HepG2 (cell line): Measurements from ENCODE around the gene RPL36. TPM values are rescaled to one million over a fixed set of nuclear protein-coding genes. Genes with fewer than 3 reads are reported as not detected.

ENCODE experiments used
- DPF2 ChIP-seq: sonication (generic); formaldehyde crosslinking; IDR thresholded peaks from 2 replicates; pipeline ENCODE4 v1.4.0; 2020; ENCODE audit warnings: mild to moderate bottlenecking, low read depth, missing genetic modification reagents, borderline replicate concordance
- EEA1 ChIP-seq: sonication (generic); formaldehyde crosslinking; IDR thresholded peaks from 2 replicates; pipeline ENCODE4 v1.5.1; 2020; ENCODE audit warnings: mild to moderate bottlenecking, missing genetic modification reagents, borderline replicate concordance
- RAD51 ChIP-seq: fragments of 450-650 bp; IDR thresholded peaks from 2 replicates; pipeline ENCODE4 v1.6.1; 2016; ENCODE audit warnings: borderline replicate concordance
- SAFB2 ChIP-seq: sonication (generic); formaldehyde crosslinking; IDR thresholded peaks from 2 replicates; pipeline ENCODE4 v1.5.1; 2020; ENCODE audit warnings: missing genetic modification reagents, low read depth, mild to moderate bottlenecking, borderline replicate concordance
- SIX4 ChIP-seq: sonication (generic); formaldehyde crosslinking; IDR thresholded peaks from 2 replicates; pipeline ENCODE4 v1.4.0; 2020; ENCODE audit warnings: missing genetic modification reagents
- TEAD2 ChIP-seq: sonication (generic); formaldehyde crosslinking; IDR thresholded peaks from 2 replicates; pipeline ENCODE4 v1.9.0; 2021; ENCODE audit warnings: missing genetic modification reagents
- ZBTB42 ChIP-seq: sonication (generic); formaldehyde crosslinking; IDR thresholded peaks from 2 replicates; pipeline ENCODE4 v1.5.0; 2020; ENCODE audit warnings: mild to moderate bottlenecking, missing genetic modification reagents
- ZFAT ChIP-seq: sonication (generic); formaldehyde crosslinking; conservative IDR thresholded peaks from 2 replicates; pipeline ENCODE4 v1.8.1; 2023; ENCODE audit warnings: missing genetic modification reagents, inconsistent platforms
- ZNF121 ChIP-seq: sonication (generic); formaldehyde crosslinking; IDR thresholded peaks from 2 replicates; pipeline ENCODE4 v1.5.0; 2020; ENCODE audit warnings: mild to moderate bottlenecking, missing genetic modification reagents
- ZNF224 ChIP-seq: sonication (generic); formaldehyde crosslinking; IDR thresholded peaks from 2 replicates; pipeline ENCODE4 v1.5.0; 2020; ENCODE audit warnings: mild to moderate bottlenecking, missing genetic modification reagents
- ZNF232 ChIP-seq: sonication (generic); formaldehyde crosslinking; IDR thresholded peaks from 2 replicates; pipeline ENCODE4 v1.4.0; 2020; ENCODE audit warnings: missing genetic modification reagents, borderline replicate concordance
- ZNF431 ChIP-seq: sonication (generic); formaldehyde crosslinking; IDR thresholded peaks from 2 replicates; pipeline ENCODE4 v1.9.0; 2022; ENCODE audit warnings: missing genetic modification reagents, low read depth, mild to moderate bottlenecking, borderline replicate concordance
- ZNF878 ChIP-seq: sonication (generic); formaldehyde crosslinking; IDR thresholded peaks from 2 replicates; pipeline ENCODE4 v1.8.1; 2023; ENCODE audit warnings: mild to moderate bottlenecking, missing genetic modification reagents, moderate library complexity
- polyA plus RNA-seq, 8 experiments: library from polyadenylated mRNA; depleted of rRNA in 3 of 8; stranded (reverse) in 7 of 8; unstranded in 1 of 8; fragments of >200 nt; fragmentation: Illumina TruSeq in 4 of 8; extraction: Trizol in 4 of 8; gene quantifications; 2 replicates each; pipeline versions ENCODE4 v1.2.1 to v1.2.3, GENCODE V29; 2011 to 2016; ENCODE audit warnings: low read depth in 4 of 8, missing spikeins in 1 of 8, mixed read lengths in 1 of 8; ENCODE audit not compliant: insufficient read depth in 1 of 8
- total RNA-seq, 5 experiments: library from RNA; depleted of rRNA; stranded (reverse); fragments of >200 nt; fragmentation: Illumina TruSeq; extraction: Trizol; gene quantifications; 2 replicates each; pipeline ENCODE4 v1.2.3, GENCODE V29; 2016; ENCODE audit warnings: low read depth in 1 of 5
- TF ChIP-seq, protein P1 (sequence below): sonication (generic); formaldehyde crosslinking; IDR thresholded peaks from 2 replicates; pipeline ENCODE4 v1.4.0; 2020; ENCODE audit warnings: missing genetic modification reagents, borderline replicate concordance
- TF ChIP-seq, protein P2 (sequence below): sonication (generic); formaldehyde crosslinking; IDR thresholded peaks from 2 replicates; pipeline ENCODE4 v1.4.0; 2020; ENCODE audit warnings: missing genetic modification reagents
- TF ChIP-seq, protein P3 (sequence below): sonication (generic); formaldehyde crosslinking; IDR thresholded peaks from 2 replicates; pipeline ENCODE4 v1.5.0; 2020; ENCODE audit warnings: mild to moderate bottlenecking, missing genetic modification reagents
- TF ChIP-seq, protein P4 (sequence below): fragments of 450-650 bp; IDR thresholded peaks from 2 replicates; pipeline ENCODE4 v1.6.1; 2017

Gene RPL36
- total and polyA plus RNA-seq, 2 of the 13 experiments (the other 11 are each of a cell fraction or from before 2014, with no cell fraction given), result 706 to 740 TPM

DNA sequence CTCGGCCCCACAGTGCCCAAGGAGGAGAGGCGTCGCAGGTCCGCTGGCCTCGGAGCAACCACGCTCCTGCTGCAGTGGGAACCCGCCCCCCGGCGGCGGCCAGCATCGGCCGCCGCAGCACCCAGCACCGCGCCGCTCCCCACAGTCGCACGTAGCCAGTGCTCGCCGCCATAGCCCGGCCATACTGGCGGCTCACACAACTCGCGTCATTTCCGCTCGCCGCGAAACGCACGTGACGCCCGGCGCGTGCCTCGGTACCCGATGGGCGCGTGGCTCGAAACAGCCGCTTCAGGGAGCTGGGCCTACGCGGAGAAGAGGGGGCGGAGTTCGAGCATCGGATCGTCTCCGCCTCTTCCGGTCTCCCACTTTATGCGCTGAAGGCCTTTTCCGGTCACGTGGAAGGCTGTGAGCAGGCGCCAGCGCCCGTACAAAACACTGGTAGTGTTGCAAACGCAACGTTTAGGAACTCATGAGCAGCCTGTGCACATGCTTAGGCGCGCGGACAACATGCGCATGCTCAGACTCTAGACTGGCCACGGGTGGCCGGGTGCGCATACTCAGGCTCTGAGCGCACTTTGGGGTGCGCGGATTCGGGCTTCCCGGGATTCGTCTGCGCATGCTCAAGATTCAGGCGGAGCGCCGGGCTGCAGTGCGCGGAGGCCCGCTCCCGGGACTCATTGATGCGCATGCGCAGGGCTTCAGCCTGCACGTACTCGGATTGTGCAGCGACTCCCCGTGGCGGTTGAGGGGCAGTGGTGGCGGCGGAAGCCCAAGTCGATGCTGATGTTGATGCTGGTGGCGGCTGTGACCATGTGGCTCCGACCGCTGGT, 30.1 kb downstream of the RPL36 start, which contains the start of the genes CATSPERD and LONP1 (continued):
- TF ChIP-seq, protein P1, sequence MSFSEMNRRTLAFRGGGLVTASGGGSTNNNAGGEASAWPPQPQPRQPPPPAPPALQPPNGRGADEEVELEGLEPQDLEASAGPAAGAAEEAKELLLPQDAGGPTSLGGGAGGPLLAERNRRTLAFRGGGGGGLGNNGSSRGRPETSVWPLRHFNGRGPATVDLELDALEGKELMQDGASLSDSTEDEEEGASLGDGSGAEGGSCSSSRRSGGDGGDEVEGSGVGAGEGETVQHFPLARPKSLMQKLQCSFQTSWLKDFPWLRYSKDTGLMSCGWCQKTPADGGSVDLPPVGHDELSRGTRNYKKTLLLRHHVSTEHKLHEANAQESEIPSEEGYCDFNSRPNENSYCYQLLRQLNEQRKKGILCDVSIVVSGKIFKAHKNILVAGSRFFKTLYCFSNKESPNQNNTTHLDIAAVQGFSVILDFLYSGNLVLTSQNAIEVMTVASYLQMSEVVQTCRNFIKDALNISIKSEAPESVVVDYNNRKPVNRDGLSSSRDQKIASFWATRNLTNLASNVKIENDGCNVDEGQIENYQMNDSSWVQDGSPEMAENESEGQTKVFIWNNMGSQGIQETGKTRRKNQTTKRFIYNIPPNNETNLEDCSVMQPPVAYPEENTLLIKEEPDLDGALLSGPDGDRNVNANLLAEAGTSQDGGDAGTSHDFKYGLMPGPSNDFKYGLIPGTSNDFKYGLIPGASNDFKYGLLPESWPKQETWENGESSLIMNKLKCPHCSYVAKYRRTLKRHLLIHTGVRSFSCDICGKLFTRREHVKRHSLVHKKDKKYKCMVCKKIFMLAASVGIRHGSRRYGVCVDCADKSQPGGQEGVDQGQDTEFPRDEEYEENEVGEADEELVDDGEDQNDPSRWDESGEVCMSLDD (CRISPR knock-in tag), result peak; percentile 33; the same call in 1 of the 2 replicates
- TF ChIP-seq EEA1 (CRISPR knock-in tag) (no peak), DPF2 (CRISPR knock-in tag) (no peak), ZBTB42 (CRISPR knock-in tag) (no peak), TEAD2 (0 out of 2 replicates have a peak, but pooled peaks have one; percentile 20), SAFB2 (no peak; the same call in 1 of the 2 replicates), ZNF431 (CRISPR knock-in tag) (peak; percentile 77; the same call in 1 of the 2 replicates), ZNF232 (CRISPR knock-in tag) (peak; percentile 75), ZNF121 (CRISPR knock-in tag) (peak; percentile 46; the same call in 1 of the 2 replicates), ZFAT (CRISPR knock-in tag) (no peak), ZNF878 (CRISPR knock-in tag) (0 out of 2 replicates have a peak, but pooled peaks have one; percentile 77), SIX4 (peak; percentile 71), ZNF224 (no peak; the same call in 1 of the 2 replicates), RAD51 (peak; percentile 93)
- TF ChIP-seq, protein P2, sequence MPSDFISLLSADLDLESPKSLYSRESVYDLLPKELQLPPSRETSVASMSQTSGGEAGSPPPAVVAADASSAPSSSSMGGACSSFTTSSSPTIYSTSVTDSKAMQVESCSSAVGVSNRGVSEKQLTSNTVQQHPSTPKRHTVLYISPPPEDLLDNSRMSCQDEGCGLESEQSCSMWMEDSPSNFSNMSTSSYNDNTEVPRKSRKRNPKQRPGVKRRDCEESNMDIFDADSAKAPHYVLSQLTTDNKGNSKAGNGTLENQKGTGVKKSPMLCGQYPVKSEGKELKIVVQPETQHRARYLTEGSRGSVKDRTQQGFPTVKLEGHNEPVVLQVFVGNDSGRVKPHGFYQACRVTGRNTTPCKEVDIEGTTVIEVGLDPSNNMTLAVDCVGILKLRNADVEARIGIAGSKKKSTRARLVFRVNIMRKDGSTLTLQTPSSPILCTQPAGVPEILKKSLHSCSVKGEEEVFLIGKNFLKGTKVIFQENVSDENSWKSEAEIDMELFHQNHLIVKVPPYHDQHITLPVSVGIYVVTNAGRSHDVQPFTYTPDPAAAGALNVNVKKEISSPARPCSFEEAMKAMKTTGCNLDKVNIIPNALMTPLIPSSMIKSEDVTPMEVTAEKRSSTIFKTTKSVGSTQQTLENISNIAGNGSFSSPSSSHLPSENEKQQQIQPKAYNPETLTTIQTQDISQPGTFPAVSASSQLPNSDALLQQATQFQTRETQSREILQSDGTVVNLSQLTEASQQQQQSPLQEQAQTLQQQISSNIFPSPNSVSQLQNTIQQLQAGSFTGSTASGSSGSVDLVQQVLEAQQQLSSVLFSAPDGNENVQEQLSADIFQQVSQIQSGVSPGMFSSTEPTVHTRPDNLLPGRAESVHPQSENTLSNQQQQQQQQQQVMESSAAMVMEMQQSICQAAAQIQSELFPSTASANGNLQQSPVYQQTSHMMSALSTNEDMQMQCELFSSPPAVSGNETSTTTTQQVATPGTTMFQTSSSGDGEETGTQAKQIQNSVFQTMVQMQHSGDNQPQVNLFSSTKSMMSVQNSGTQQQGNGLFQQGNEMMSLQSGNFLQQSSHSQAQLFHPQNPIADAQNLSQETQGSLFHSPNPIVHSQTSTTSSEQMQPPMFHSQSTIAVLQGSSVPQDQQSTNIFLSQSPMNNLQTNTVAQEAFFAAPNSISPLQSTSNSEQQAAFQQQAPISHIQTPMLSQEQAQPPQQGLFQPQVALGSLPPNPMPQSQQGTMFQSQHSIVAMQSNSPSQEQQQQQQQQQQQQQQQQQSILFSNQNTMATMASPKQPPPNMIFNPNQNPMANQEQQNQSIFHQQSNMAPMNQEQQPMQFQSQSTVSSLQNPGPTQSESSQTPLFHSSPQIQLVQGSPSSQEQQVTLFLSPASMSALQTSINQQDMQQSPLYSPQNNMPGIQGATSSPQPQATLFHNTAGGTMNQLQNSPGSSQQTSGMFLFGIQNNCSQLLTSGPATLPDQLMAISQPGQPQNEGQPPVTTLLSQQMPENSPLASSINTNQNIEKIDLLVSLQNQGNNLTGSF (CRISPR knock-in tag), result peak; percentile 86; the same call in 1 of the 2 replicates
- TF ChIP-seq, protein P3, sequence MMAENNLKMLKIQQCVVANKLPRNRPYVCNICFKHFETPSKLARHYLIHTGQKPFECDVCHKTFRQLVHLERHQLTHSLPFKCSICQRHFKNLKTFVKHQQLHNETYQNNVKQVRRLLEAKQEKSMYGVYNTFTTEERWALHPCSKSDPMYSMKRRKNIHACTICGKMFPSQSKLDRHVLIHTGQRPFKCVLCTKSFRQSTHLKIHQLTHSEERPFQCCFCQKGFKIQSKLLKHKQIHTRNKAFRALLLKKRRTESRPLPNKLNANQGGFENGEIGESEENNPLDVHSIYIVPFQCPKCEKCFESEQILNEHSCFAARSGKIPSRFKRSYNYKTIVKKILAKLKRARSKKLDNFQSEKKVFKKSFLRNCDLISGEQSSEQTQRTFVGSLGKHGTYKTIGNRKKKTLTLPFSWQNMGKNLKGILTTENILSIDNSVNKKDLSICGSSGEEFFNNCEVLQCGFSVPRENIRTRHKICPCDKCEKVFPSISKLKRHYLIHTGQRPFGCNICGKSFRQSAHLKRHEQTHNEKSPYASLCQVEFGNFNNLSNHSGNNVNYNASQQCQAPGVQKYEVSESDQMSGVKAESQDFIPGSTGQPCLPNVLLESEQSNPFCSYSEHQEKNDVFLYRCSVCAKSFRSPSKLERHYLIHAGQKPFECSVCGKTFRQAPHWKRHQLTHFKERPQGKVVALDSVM, result peak; percentile 60
- TF ChIP-seq, protein P4, sequence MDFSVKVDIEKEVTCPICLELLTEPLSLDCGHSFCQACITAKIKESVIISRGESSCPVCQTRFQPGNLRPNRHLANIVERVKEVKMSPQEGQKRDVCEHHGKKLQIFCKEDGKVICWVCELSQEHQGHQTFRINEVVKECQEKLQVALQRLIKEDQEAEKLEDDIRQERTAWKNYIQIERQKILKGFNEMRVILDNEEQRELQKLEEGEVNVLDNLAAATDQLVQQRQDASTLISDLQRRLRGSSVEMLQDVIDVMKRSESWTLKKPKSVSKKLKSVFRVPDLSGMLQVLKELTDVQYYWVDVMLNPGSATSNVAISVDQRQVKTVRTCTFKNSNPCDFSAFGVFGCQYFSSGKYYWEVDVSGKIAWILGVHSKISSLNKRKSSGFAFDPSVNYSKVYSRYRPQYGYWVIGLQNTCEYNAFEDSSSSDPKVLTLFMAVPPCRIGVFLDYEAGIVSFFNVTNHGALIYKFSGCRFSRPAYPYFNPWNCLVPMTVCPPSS, result no peak
